DND-41 (cell line): ENCODE results near the gene GPATCH8.

Experiments used
- ATAC-seq: fragments of 200-7000 bp; cut with Tn5 transposase; 3 replicates; pipeline ENCODE4 v1.9.1; 2021; ENCODE audit warnings: low read depth; ENCODE audit not compliant: insufficient read depth
- DNase-seq: peaks from one replicate; pipeline ENCODE4 v3.0.0-alpha.2; 2020
- H2AFZ ChIP-seq: 2 replicates; pipeline ENCODE4 v1.6.0; 2012; ENCODE audit warnings: low read depth, low read length
- H3K27ac ChIP-seq: 2 replicates; pipeline ENCODE4 v1.5.1; 2012; ENCODE audit warnings: low read length, inconsistent platforms
- H3K27me3 ChIP-seq: fragments of 200-600 bp; sonication (generic); 2 replicates; pipeline ENCODE4 v1.6.0; 2012; ENCODE audit warnings: low read length, mild to moderate bottlenecking, inconsistent platforms; ENCODE audit not compliant: insufficient read depth, poor library complexity
- H3K36me3 ChIP-seq: 2 replicates; pipeline ENCODE4 v1.5.1; 2012; ENCODE audit warnings: low read length, inconsistent platforms; ENCODE audit not compliant: insufficient read depth
- H3K4me1 ChIP-seq: 2 replicates; pipeline ENCODE4 v1.5.1; 2012; ENCODE audit warnings: mild to moderate bottlenecking, low read length; ENCODE audit not compliant: insufficient read depth
- H3K4me2 ChIP-seq: 2 replicates; pipeline ENCODE4 v1.6.0; 2012; ENCODE audit warnings: mild to moderate bottlenecking, moderate library complexity, low read length, inconsistent platforms; ENCODE audit not compliant: insufficient read depth
- H3K4me3 ChIP-seq, 2 experiments: fragments of 200-600 bp in 1 of 2; shearing (Covaris generic) in 1 of 2; 2 replicates each; pipeline ENCODE4 v1.5.1; 2012 to 2016; ENCODE audit warnings: inconsistent platforms in 2 of 2, low read length in 2 of 2, mild to moderate bottlenecking in 2 of 2, low read depth in 1 of 2, moderate library complexity in 1 of 2
- H3K79me2 ChIP-seq: 2 replicates; pipeline ENCODE4 v1.6.0; 2012; ENCODE audit warnings: low read length, inconsistent platforms; ENCODE audit not compliant: insufficient read depth
- H3K9ac ChIP-seq: 2 replicates; pipeline ENCODE4 v1.6.0; 2012; ENCODE audit warnings: low read depth, mild to moderate bottlenecking, inconsistent platforms, low read length, moderate library complexity
- H3K9me3 ChIP-seq: 2 replicates; pipeline ENCODE4 v1.5.1; 2012; ENCODE audit warnings: low read length, moderate library complexity, mild to moderate bottlenecking, inconsistent platforms; ENCODE audit not compliant: insufficient read depth, severe bottlenecking
- H4K20me1 ChIP-seq: 2 replicates; pipeline ENCODE4 v1.6.0; 2012; ENCODE audit warnings: low read length; ENCODE audit not compliant: insufficient read depth
- EZH2 ChIP-seq: IDR thresholded peaks from 3 replicates; pipeline ENCODE4 v1.6.1; 2012; ENCODE audit warnings: borderline replicate concordance, low read depth, mild to moderate bottlenecking, moderate library complexity, low read length, inconsistent platforms; ENCODE audit not compliant: severe bottlenecking
- TF ChIP-seq, protein P1 (sequence below): IDR thresholded peaks from 2 replicates; pipeline ENCODE4 v1.5.1; 2012; ENCODE audit warnings: borderline replicate concordance, low read length, moderate library complexity, mild to moderate bottlenecking; ENCODE audit not compliant: poor library complexity, severe bottlenecking; ENCODE audit errors: extremely low read depth

Gene GPATCH8

DNA sequence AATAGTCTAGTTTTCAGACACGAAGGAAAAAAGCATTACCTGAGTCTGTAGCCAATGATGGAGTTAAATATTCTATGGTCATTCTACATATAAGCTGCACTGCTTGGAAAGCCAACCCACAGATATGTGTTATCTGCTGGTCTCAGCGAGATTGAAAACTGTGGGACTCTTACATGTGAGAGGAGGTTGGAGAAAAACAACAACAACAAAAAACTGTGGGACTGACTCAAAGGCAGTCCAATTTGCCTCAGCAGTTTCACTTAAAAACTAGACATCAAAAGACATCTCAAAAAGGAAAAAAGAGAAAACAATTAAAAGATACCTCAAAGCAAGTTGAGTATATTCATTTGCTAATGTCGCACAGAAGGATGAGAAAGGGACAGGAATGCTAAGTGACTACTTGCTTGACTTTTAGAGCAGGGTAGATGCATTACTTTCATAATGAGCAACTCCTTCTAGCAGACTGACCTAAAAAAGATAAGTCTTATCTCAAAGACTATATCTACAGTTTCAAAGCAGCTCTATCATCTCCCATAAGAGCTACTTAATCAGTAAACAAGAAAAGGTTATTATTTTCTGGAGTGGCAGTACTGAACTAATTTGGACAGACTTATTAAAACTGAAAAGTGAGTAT, 78.3 kb downstream of the GPATCH8 start:
- no peak overlapping the region for H3K9ac ChIP-seq
- H3K27me3 ChIP-seq, result no peaks in the 10 kb centered on the region
- ATAC-seq (no peak), DNase-seq (no peak)
- H3K79me2 ChIP-seq, result peaks cover 12% of the 10 kb centered on the region; the same call in 1 of the 2 replicates
- H3K4me2 ChIP-seq, result no peak overlapping the region
- H3K36me3 ChIP-seq, result peaks cover 75% of the 10 kb centered on the region
- no peaks in the 10 kb centered on the region for H3K9me3 ChIP-seq
- no peak overlapping the region for H3K4me3 ChIP-seq
- no peak overlapping the region for H2AFZ ChIP-seq
- no peak overlapping the region for H3K27ac ChIP-seq
- no peaks in the 10 kb centered on the region for H3K4me1 ChIP-seq
- peaks cover 8% of the 10 kb centered on the region; the same call in 1 of the 2 replicates for H4K20me1 ChIP-seq
- TF ChIP-seq EZH2, result no peak
- TF ChIP-seq, protein P1, sequence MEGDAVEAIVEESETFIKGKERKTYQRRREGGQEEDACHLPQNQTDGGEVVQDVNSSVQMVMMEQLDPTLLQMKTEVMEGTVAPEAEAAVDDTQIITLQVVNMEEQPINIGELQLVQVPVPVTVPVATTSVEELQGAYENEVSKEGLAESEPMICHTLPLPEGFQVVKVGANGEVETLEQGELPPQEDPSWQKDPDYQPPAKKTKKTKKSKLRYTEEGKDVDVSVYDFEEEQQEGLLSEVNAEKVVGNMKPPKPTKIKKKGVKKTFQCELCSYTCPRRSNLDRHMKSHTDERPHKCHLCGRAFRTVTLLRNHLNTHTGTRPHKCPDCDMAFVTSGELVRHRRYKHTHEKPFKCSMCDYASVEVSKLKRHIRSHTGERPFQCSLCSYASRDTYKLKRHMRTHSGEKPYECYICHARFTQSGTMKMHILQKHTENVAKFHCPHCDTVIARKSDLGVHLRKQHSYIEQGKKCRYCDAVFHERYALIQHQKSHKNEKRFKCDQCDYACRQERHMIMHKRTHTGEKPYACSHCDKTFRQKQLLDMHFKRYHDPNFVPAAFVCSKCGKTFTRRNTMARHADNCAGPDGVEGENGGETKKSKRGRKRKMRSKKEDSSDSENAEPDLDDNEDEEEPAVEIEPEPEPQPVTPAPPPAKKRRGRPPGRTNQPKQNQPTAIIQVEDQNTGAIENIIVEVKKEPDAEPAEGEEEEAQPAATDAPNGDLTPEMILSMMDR, result no peak

GRCh38 chr17:44417553-44417952, 85.7 kb downstream of the GPATCH8 start:
- ATAC-seq (no peak), DNase-seq (no peak)
- TF ChIP-seq, protein P1, result no peak
- TF ChIP-seq EZH2, result no peak
- no peaks in the 10 kb centered on the region for H3K4me1 ChIP-seq
- no peak overlapping the region for H3K9ac ChIP-seq
- H3K36me3 ChIP-seq, result peaks cover 60% of the 10 kb centered on the region
- H3K79me2 ChIP-seq, result no peaks in the 10 kb centered on the region
- H4K20me1 ChIP-seq, result 0 out of 2 replicates have a peak, but pooled peaks cover 3% of the 10 kb centered on the region
- no peak overlapping the region for H3K4me2 ChIP-seq
- H3K9me3 ChIP-seq, result no peaks in the 10 kb centered on the region
- H3K27ac ChIP-seq, result no peak overlapping the region
- no peaks in the 10 kb centered on the region for H3K27me3 ChIP-seq
- no peak overlapping the region for H2AFZ ChIP-seq
- H3K4me3 ChIP-seq, result no peak overlapping the region

GRCh38 chr17:44416558-44417289, 86.5 kb downstream of the GPATCH8 start:
- TF ChIP-seq, protein P1, result no peak
- Histone ChIP-seq H3K9ac (no peak overlapping the region), H3K4me2 (no peak overlapping the region), H3K36me3 (peaks cover 55% of the 10 kb centered on the region), H2AFZ (no peak overlapping the region), H3K27me3 (no peaks in the 10 kb centered on the region), H3K27ac (no peak overlapping the region), H3K4me1 (no peaks in the 10 kb centered on the region), H4K20me1 (0 out of 2 replicates have a peak, but pooled peaks cover 3% of the 10 kb centered on the region), H3K4me3 (no peak overlapping the region), H3K9me3 (no peaks in the 10 kb centered on the region), H3K79me2 (no peaks in the 10 kb centered on the region)
- DNase-seq (no peak), ATAC-seq (no peak)
